Measurements from ENCODE around the gene ATP6V0B.

DNA sequence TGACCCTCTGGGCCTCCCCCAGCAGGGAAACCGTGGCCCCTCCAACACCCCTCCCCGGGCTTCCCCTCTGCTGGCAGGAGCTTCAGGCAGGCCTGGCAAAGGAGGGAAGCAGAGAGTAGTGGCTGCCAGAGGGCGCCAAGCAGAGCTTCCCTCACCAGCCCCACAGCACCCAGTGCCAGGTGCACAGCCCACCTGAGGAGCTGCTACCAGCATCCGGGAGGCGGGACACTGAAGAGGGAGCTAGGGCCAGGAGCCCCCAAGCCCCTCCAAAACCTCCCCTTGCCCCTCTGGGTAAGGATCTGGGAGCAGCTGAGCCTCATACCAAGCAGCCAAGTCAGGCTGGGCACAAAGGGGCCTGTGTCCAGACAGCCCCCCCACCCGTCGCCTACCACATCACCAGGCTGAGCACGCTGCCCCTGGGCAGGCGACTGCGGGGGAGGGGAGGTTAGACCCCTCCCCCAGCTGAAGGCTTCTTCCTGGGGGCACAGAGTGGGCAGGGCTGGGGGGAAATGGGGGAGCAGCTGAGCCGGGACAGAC is 36.2 kb downstream of the ATP6V0B start:
- no peak for TF ChIP-seq REPIN1 (CRISPR knock-in tag; IDR thresholded peaks at IDR 0.05; ENCODE audit: borderline replicate concordance, low read depth)
- no peak for TF ChIP-seq FOXJ3 (CRISPR knock-in tag; IDR thresholded peaks at IDR 0.05; ENCODE audit: borderline replicate concordance)
- no peak for TF ChIP-seq SPEN (CRISPR knock-in tag; IDR thresholded peaks at IDR 0.05; ENCODE audit: low read depth)
- TF ChIP-seq NPAS2 (CRISPR knock-in tag; IDR thresholded peaks at IDR 0.05; ENCODE audit: borderline replicate concordance) = no peak
- no peak for TF ChIP-seq EP300 (IDR thresholded peaks at IDR 0.05; ENCODE audit: low read depth in 2 of 2, low read length in 2 of 2)
- no peak for TF ChIP-seq EP300 (CRISPR knock-in tag; IDR thresholded peaks at IDR 0.05; ENCODE audit: borderline replicate concordance)
- no peak for TF ChIP-seq ZNF256 (CRISPR knock-in tag; conservative IDR thresholded peaks at IDR 0.05)
- no peak for TF ChIP-seq ZBTB8A (CRISPR knock-in tag; IDR thresholded peaks at IDR 0.05; ENCODE audit: borderline replicate concordance, low read depth)
- TF ChIP-seq MXI1 (IDR thresholded peaks at IDR 0.05; ENCODE audit: borderline replicate concordance, low read depth, low read length) = no peak
- TF ChIP-seq NBN (conservative IDR thresholded peaks at IDR 0.05) = no peak
- no peak for TF ChIP-seq EZH2 (conservative IDR thresholded peaks at IDR 0.05; ENCODE audit: low read depth, low read length)
- TF ChIP-seq, protein P1, sequence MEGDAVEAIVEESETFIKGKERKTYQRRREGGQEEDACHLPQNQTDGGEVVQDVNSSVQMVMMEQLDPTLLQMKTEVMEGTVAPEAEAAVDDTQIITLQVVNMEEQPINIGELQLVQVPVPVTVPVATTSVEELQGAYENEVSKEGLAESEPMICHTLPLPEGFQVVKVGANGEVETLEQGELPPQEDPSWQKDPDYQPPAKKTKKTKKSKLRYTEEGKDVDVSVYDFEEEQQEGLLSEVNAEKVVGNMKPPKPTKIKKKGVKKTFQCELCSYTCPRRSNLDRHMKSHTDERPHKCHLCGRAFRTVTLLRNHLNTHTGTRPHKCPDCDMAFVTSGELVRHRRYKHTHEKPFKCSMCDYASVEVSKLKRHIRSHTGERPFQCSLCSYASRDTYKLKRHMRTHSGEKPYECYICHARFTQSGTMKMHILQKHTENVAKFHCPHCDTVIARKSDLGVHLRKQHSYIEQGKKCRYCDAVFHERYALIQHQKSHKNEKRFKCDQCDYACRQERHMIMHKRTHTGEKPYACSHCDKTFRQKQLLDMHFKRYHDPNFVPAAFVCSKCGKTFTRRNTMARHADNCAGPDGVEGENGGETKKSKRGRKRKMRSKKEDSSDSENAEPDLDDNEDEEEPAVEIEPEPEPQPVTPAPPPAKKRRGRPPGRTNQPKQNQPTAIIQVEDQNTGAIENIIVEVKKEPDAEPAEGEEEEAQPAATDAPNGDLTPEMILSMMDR (CRISPR knock-in tag; IDR thresholded peaks at IDR 0.05) = peak; percentile 23; the same call in 1 of the 2 replicates
- TF ChIP-seq NR2C2 (CRISPR knock-in tag; IDR thresholded peaks at IDR 0.05; ENCODE audit: borderline replicate concordance) = no peak
- no peak for TF ChIP-seq ZNF629 (CRISPR knock-in tag; conservative IDR thresholded peaks at IDR 0.05)
- TF ChIP-seq, protein P2, sequence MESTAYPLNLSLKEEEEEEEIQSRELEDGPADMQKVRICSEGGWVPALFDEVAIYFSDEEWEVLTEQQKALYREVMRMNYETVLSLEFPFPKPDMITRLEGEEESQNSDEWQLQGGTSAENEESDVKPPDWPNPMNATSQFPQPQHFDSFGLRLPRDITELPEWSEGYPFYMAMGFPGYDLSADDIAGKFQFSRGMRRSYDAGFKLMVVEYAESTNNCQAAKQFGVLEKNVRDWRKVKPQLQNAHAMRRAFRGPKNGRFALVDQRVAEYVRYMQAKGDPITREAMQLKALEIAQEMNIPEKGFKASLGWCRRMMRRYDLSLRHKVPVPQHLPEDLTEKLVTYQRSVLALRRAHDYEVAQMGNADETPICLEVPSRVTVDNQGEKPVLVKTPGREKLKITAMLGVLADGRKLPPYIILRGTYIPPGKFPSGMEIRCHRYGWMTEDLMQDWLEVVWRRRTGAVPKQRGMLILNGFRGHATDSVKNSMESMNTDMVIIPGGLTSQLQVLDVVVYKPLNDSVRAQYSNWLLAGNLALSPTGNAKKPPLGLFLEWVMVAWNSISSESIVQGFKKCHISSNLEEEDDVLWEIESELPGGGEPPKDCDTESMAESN (CRISPR knock-in tag; conservative IDR thresholded peaks at IDR 0.05) = no peak

Data from HepG2 (cell line).